Adrenal gland (tissue), 12 donors: ENCODE results near the gene MAP1B. TPM values are rescaled to one million over a fixed set of nuclear protein-coding genes. Genes with fewer than 3 reads are reported as not detected.

ENCODE experiments used
- DNase-seq, 7 donors: peaks; one replicate each; pipeline ENCODE4 v3.0.0-alpha.2; 2019 to 2020
- H3K27ac ChIP-seq, 5 donors: fragments of 200-600 bp; sonication (generic) in 4 of 5; 1 replicate in 3 of 5; 2 replicates in 2 of 5; pipeline versions ENCODE4 v1.5.1 to v1.8.0; 2016 to 2020; ENCODE audit warnings: mild to moderate bottlenecking in 1 of 5
- H3K27me3 ChIP-seq: fragments of 200-600 bp; 2 replicates; pipeline ENCODE4 v1.8.0; 2021
- H3K36me3 ChIP-seq, 2 donors: fragments of 200-600 bp; replicated peaks in 1 of 2; 1 replicate in 1 of 2; 2 replicates in 1 of 2; pipeline versions ENCODE4 v1.5.1 to v1.8.0; 2018 to 2022
- H3K4me1 ChIP-seq, 2 donors: fragments of 200-600 bp; replicated peaks in 1 of 2; 1 replicate in 1 of 2; 2 replicates in 1 of 2; pipeline versions ENCODE4 v1.5.1 to v1.8.0; 2018 to 2021
- H3K4me3 ChIP-seq, 4 donors: fragments of 200-600 bp; sonication (generic) in 3 of 4; one replicate each; pipeline ENCODE4 v1.5.1; 2016 to 2018
- H3K9me3 ChIP-seq, 3 donors: fragments of 200-600 bp; sonication (generic) in 1 of 3; replicated peaks in 1 of 3; 1 replicate in 2 of 3; 2 replicates in 1 of 3; pipeline versions ENCODE4 v1.5.1 to v1.8.0; 2016 to 2021
- CTCF ChIP-seq, 6 experiments: fragments of 450-650 bp in 4 of 6; fragments of 200-600 bp in 2 of 6; sonication (generic) in 1 of 6; IDR thresholded peaks; 1 replicate in 5 of 6; 2 replicates in 1 of 6; pipeline versions ENCODE4 v1.5.1 to v1.8.0; 2016 to 2021; ENCODE audit warnings: antibody characterized with exemption in 6 of 6, mild to moderate bottlenecking in 2 of 6, moderate library complexity in 1 of 6
- POLR2A ChIP-seq, 2 donors: fragments of 450-650 bp; IDR thresholded peaks; one replicate each; pipeline ENCODE4 v1.6.1; 2017; ENCODE audit warnings: antibody characterized with exemption in 2 of 2, mild to moderate bottlenecking in 2 of 2, moderate library complexity in 1 of 2
- WGBS, 4 donors: extraction: QIAGEN DNeasy Blood & Tissue Kit in 2 of 4; methylation state at CpG; one replicate each; pipeline versions ENCODE4 v1.1.5 to v1.1.7; 2013 to 2017; 5-methylcytosine and 5-hydroxymethylcytosine counted together
- intact Hi-C, 2 donors: fragments of 100-400 bp; cut with DNase I; formaldehyde crosslinking; loops; one replicate each; pipeline versions ENCODE4 v1.14.1 to v1.15.0; 2022 to 2023
- polyA plus RNA-seq, 3 donors: library from polyadenylated mRNA; stranded (reverse); fragments of 200-250 nt in 2 of 3; fragments of 350-450 nt in 1 of 3; fragmentation: Illumina TruSeq in 1 of 3; extraction: RNeasy Lipid Tissue Mini Kit (QIAGEN cat#74804) in 1 of 3; gene quantifications; one replicate each; pipeline ENCODE4 v1.2.3, GENCODE V29; 2013 to 2014
- total RNA-seq, 9 donors: library from RNA; depleted of rRNA in 4 of 9; stranded (reverse); fragments of >200 nt in 4 of 9; fragments of 120-200 nt in 1 of 9; fragmentation: NEBNext Ultra II Directional in 1 of 9; extraction: Animal tissue kit (Norgen Biotek cat#: 25700) in 1 of 9; gene quantifications; one replicate each; pipeline versions ENCODE4 v1.1.0 to v1.2.4, GENCODE V29; 2013 to 2023
- donor health status: healthy with polysubstance abuse.
- donor health status: Bipolar disorder and iron deficiency.
- donor health status: DM: yes; HTN: yes; CAD: no.
- donor health status: DM: no; HTN: no; CAD: no.
- donor health status: DM: no; HTN: no; CAD: no.
- donor health status: DM: yes; HTN: yes; CAD: no.

MAP1B gene
- total and polyA plus RNA-seq, 12 donors: 11.5 to 258 (median 67.5) TPM

- no peak overlapping the region for H3K4me3 ChIP-seq
- no peak for DNase-seq
- no peaks in the 10 kb centered on the region for H3K36me3 ChIP-seq
- peaks cover 0 to 52% of the 10 kb centered on the region in 2 donors for H3K4me1 ChIP-seq
- H3K9me3 ChIP-seq: no peaks in the 10 kb centered on the region
- intact Hi-C loops: loop anchor here in 1 of 2 donors (10.0 kb wide), 1 partner anchor 175 kb away; no protein-coding TSS in a partner anchor
- H3K27me3 ChIP-seq: no peaks in the 10 kb centered on the region
- no peak for TF ChIP-seq POLR2A (IDR thresholded peaks at IDR 0.05)
- no peak for TF ChIP-seq CTCF (IDR thresholded peaks at IDR 0.05)
- no peak overlapping the region for H3K27ac ChIP-seq
- 59 to 76% (median 72%) methylated on average over 1 of the region's 1 CpG for WGBS, 4 donors
Measured at GRCh38 chr5:72129725-72130124, 22.4 kb downstream of the MAP1B start.

DNA sequence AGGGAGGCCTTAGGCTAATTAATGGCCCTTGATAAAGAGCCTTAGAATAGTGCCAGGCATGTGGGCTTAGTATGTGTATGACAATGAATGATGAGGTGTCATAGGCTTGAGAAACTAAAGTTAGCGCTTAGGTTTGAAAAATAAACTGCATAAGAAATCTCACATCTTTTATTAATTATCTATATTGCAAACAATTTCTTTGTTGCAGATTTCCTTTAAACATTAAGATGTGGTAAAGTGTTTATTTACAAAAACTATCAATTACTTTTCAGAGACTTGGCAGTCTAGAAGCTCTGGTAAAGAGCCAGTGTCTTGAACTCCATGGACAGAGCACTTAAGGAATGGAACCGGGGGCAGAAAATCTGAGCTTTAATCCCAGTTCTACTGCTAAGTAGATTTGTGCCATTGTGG, 23.1 kb downstream of the MAP1B start:
- no peak for DNase-seq
- H3K27me3 ChIP-seq: no peaks in the 10 kb centered on the region
- intact Hi-C loops: loop anchor here in 1 of 2 donors (10.0 kb wide), 1 partner anchor 174 kb away; no protein-coding TSS in a partner anchor
- no peak overlapping the region for H3K27ac ChIP-seq
- H3K4me3 ChIP-seq: no peak overlapping the region
- no peaks in the 10 kb centered on the region for H3K36me3 ChIP-seq
- no peaks in the 10 kb centered on the region for H3K9me3 ChIP-seq
- H3K4me1 ChIP-seq: peaks cover 0 to 51% of the 10 kb centered on the region in 2 donors
- 56 to 74% (median 66%) methylated on average over 2 of the region's 2 CpGs for WGBS, 4 donors
- TF ChIP-seq CTCF (IDR thresholded peaks at IDR 0.05) (no peak), POLR2A (IDR thresholded peaks at IDR 0.05) (no peak)

DNA sequence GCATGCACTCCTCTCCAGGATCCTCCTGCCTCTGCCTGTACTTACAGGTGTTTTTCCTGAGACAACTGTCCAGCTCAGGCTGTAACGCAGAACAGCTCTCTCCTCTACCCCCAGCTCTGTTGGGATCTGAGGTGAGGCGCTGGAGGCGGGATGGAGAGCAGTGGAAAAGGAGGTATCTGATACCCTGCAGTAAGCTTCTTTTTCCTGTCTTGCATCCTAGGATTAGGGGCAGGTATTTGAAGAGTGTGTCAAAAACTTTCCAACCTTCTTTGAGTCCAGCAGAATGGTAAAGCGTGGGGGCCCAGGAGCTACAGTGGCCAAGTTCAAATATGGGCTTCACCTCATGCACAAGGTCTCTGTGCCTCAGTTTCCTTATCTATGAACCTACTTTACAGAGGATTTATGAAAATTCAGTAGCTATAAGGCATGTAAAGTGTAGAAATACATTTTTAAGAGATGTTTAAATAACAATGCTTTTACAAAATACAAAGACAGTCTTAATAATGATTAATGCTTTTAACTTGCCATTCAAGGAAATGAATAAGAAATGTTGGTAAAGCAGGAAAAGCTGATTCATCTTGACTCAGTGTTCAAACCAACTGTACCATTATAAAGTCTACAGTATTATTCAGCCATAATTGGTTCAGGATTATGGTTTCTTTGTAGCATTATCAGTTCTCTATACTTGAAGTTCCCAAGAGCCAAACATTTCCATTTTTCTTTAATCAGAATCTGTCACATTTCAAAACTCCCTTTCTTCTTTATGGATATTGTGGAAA, 26.1 kb downstream of the MAP1B start:
- WGBS, 4 donors: 88 to 96% (median 91%) methylated on average over 4 of the region's 4 CpGs
- no peak for TF ChIP-seq POLR2A (IDR thresholded peaks at IDR 0.05)
- TF ChIP-seq CTCF (IDR thresholded peaks at IDR 0.05): no peak
- Histone ChIP-seq H3K4me1 (peaks cover 2 to 49% of the 10 kb centered on the region in 2 donors), H3K27me3 (no peaks in the 10 kb centered on the region), H3K4me3 (no peak overlapping the region), H3K9me3 (no peaks in the 10 kb centered on the region), H3K27ac (no peak overlapping the region), H3K36me3 (no peaks in the 10 kb centered on the region)
- no peak for DNase-seq
- intact Hi-C loops: loop anchor here in 1 of 2 donors (10.0 kb wide), 1 partner anchor 171 kb away; no protein-coding TSS in a partner anchor

DNA sequence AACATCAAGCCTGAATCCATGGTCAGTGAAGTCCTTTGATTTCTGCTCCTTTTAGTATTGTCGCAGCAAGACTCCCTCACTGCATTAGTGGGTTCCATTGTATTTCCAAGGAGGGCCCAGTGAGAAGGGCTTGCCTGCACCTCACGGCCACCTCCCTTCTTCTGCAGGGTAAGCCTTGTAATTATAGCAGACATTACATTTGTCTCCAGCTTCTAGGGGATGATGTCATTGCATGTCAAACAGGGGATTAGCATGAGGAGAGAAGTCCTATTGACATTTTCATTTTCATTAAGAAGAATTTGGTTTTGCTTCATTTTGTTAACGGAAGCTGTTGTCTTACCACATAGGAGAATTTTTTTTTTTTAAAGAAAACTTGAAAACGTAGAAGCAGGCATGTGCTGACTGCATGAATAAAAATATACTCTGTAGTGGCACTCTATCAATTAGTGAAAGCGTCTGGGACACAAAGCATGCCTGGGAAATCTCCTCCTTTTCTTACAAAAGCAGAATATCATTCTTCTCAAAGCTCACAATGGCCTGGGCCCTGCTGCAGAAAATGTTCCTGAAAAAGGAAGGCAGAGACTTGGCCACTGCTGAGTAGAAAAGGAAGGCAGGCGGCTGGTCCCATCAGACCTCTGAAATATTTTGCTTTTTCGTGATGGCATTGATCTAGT, 27.1 kb downstream of the MAP1B start:
- Histone ChIP-seq H3K4me3 (no peak overlapping the region), H3K27me3 (no peaks in the 10 kb centered on the region), H3K9me3 (no peaks in the 10 kb centered on the region), H3K27ac (no peak overlapping the region), H3K4me1 (peaks cover 5 to 59% of the 10 kb centered on the region in 2 donors), H3K36me3 (no peaks in the 10 kb centered on the region)
- no peak for DNase-seq
- intact Hi-C loops: loop anchor here in 1 of 2 donors (10.0 kb wide), 1 partner anchor 170 kb away; no protein-coding TSS in a partner anchor
- no peak for TF ChIP-seq POLR2A (IDR thresholded peaks at IDR 0.05)
- TF ChIP-seq CTCF (IDR thresholded peaks at IDR 0.05): no peak
- 80 to 84% (median 81%) methylated on average over 7 of the region's 7 CpGs for WGBS, 4 donors
